Keratinocyte (primary cell): ENCODE data around the gene OR4N5. TPM values are rescaled to one million over a fixed set of nuclear protein-coding genes. Genes with fewer than 3 reads are reported as not detected.

Source experiments
- DNase-seq: peaks from one replicate; pipeline ENCODE4 v3.0.0-alpha.2; 2011; ENCODE audit warnings: low read depth, missing footprints, low spot score
- FAIRE-seq: peaks from 2 replicates; lab custom pipeline; 2011; peaks lifted over from hg19 to GRCh38; lab: Jason Lieb, UNC
- H2AFZ ChIP-seq: 2 replicates; pipeline ENCODE4 v1.6.0; 2012; ENCODE audit warnings: low read length, control low read depth, inconsistent platforms; ENCODE audit not compliant: control insufficient read depth
- H3K27ac ChIP-seq: 2 replicates; pipeline ENCODE4 v1.5.1; 2011; ENCODE audit warnings: low read length; ENCODE audit not compliant: control insufficient read depth, insufficient read depth
- H3K27me3 ChIP-seq: 3 replicates; pipeline ENCODE4 v1.6.0; 2011; ENCODE audit warnings: low read length; ENCODE audit not compliant: control insufficient read depth, insufficient read depth; ENCODE audit errors: extremely low read depth
- H3K36me3 ChIP-seq, 2 experiments: 2 replicates in 1 of 2; 3 replicates in 1 of 2; pipeline ENCODE4 v1.5.1; 2011; ENCODE audit warnings: low read length in 2 of 2, mild to moderate bottlenecking in 1 of 2; ENCODE audit not compliant: control insufficient read depth in 2 of 2, insufficient read depth in 2 of 2; ENCODE audit errors: extremely low read depth in 1 of 2
- H3K4me1 ChIP-seq: 3 replicates; pipeline ENCODE4 v1.5.1; 2011; ENCODE audit warnings: low read length; ENCODE audit not compliant: control insufficient read depth, insufficient read depth; ENCODE audit errors: extremely low read depth
- H3K4me2 ChIP-seq: 3 replicates; pipeline ENCODE4 v1.6.0; 2011; ENCODE audit warnings: low read depth, low read length; ENCODE audit not compliant: control insufficient read depth, insufficient read depth; ENCODE audit errors: extremely low read depth
- H3K4me3 ChIP-seq, 3 experiments: fragments of 200-600 bp in 1 of 3; sonication (generic) in 1 of 3; 2 replicates in 2 of 3; 3 replicates in 1 of 3; pipeline ENCODE4 v1.5.1; 2011 to 2016; ENCODE audit warnings: low read length in 3 of 3, mild to moderate bottlenecking in 3 of 3, control low read depth in 2 of 3, inconsistent platforms in 1 of 3, low read depth in 1 of 3, mixed read lengths in 1 of 3, mixed run types in 1 of 3, moderate library complexity in 1 of 3; ENCODE audit not compliant: control insufficient read depth in 2 of 3, insufficient read depth in 2 of 3; ENCODE audit errors: extremely low read depth in 1 of 3
- H3K79me2 ChIP-seq: 2 replicates; pipeline ENCODE4 v1.6.0; 2012; ENCODE audit warnings: low read length; ENCODE audit not compliant: control insufficient read depth, insufficient read depth
- H3K9ac ChIP-seq: 3 replicates; pipeline ENCODE4 v1.6.0; 2011; ENCODE audit warnings: low read length; ENCODE audit not compliant: control insufficient read depth, insufficient read depth; ENCODE audit errors: extremely low read depth
- H3K9me1 ChIP-seq: 3 replicates; pipeline ENCODE4 v1.6.0; 2011; ENCODE audit warnings: low read length; ENCODE audit not compliant: control insufficient read depth, insufficient read depth; ENCODE audit errors: extremely low read depth
- H3K9me3 ChIP-seq: 2 replicates; pipeline ENCODE4 v1.5.1; 2012; ENCODE audit warnings: low read depth, low read length; ENCODE audit not compliant: control insufficient read depth
- H4K20me1 ChIP-seq: 3 replicates; pipeline ENCODE4 v1.6.0; 2011; ENCODE audit warnings: low read length; ENCODE audit not compliant: control insufficient read depth, insufficient read depth; ENCODE audit errors: extremely low read depth
- CTCF ChIP-seq, 3 experiments: IDR thresholded peaks in 1 of 3; conservative IDR thresholded peaks in 1 of 3; optimal IDR thresholded peaks in 1 of 3; 2 replicates in 2 of 3; 3 replicates in 1 of 3; pipeline versions ENCODE3 to v1.5.1; 2011; ENCODE audit warnings: low read length in 3 of 3, mild to moderate bottlenecking in 3 of 3, moderate library complexity in 2 of 3, control low read depth in 1 of 3, inconsistent platforms in 1 of 3; ENCODE audit not compliant: insufficient read depth in 2 of 3; ENCODE audit errors: extremely low read depth in 1 of 3
- EZH2 ChIP-seq: IDR thresholded peaks from one replicate; pipeline ENCODE4 v1.6.1; 2012; ENCODE audit warnings: inconsistent platforms, mild to moderate bottlenecking, low read length, moderate library complexity
- dilution Hi-C: fragments of 300-500 bp; cut with MboI; formaldehyde crosslinking; loops from one replicate; pipeline ENCODE4 v1.7.0; 2020; ENCODE audit warnings: low sequenced_read_pairs; ENCODE audit not compliant: extremely low pct_ligation_motif_present
- polyA plus RNA-seq, 5 experiments: library from polyadenylated mRNA; depleted of rRNA in 3 of 5; stranded (reverse) in 3 of 5; stranded (forward) in 1 of 5; unstranded in 1 of 5; fragments of >200 nt; gene quantifications; 1 replicate in 1 of 5; 2 replicates in 3 of 5; 3 replicates in 1 of 5; pipeline versions ENCODE4 v1.2.1 to v1.2.3, GENCODE V29; 2011 to 2012; ENCODE audit warnings: missing spikeins in 2 of 5, low read depth in 1 of 5, low replicate concordance in 1 of 5

The OR4N5 gene
- polyA plus RNA-seq, 1 donor (not counting 4 experiments of a cell fraction or from before 2014, with no cell fraction given) = not detected

- no peak overlapping the region for H3K27ac ChIP-seq
- H3K4me2 ChIP-seq = no peak overlapping the region
- dilution Hi-C loops = no loop called here
- no peaks in the 10 kb centered on the region for H3K9me3 ChIP-seq
- H3K4me3 ChIP-seq = no peak overlapping the region
- H3K4me1 ChIP-seq = no peaks in the 10 kb centered on the region
- no peak for FAIRE-seq
- no peak for DNase-seq
- H4K20me1 ChIP-seq = no peaks in the 10 kb centered on the region
- no peak overlapping the region for H3K9ac ChIP-seq
- H3K79me2 ChIP-seq = no peaks in the 10 kb centered on the region
- no peak overlapping the region for H2AFZ ChIP-seq
- TF ChIP-seq EZH2 (no peak), CTCF (optimal IDR thresholded peaks at IDR 0.05 in 1 of 3, IDR thresholded peaks at IDR 0.05 in 1 of 3, conservative IDR thresholded peaks at IDR 0.05 in 1 of 3; ENCODE audit: extremely low read depth in 1 of 3, insufficient read depth in 2 of 3, low read length in 3 of 3) (no peak)
- H3K36me3 ChIP-seq = no peaks in the 10 kb centered on the region
- H3K9me1 ChIP-seq = no peaks in the 10 kb centered on the region
- no peaks in the 10 kb centered on the region for H3K27me3 ChIP-seq
These were observed 40.6 kb downstream of the OR4N5 start for GRCh38 chr14:20179218-20179617.

- Histone ChIP-seq H3K9ac (no peak overlapping the region), H3K36me3 (no peaks in the 10 kb centered on the region), H3K4me3 (no peak overlapping the region), H3K27ac (no peak overlapping the region), H3K79me2 (no peaks in the 10 kb centered on the region), H3K9me3 (no peaks in the 10 kb centered on the region), H4K20me1 (no peaks in the 10 kb centered on the region), H3K4me1 (no peaks in the 10 kb centered on the region), H3K27me3 (no peaks in the 10 kb centered on the region), H3K4me2 (no peak overlapping the region), H2AFZ (no peak overlapping the region), H3K9me1 (no peaks in the 10 kb centered on the region)
- no peak for FAIRE-seq
- dilution Hi-C loops = no loop called here
- no peak for DNase-seq
- TF ChIP-seq EZH2 (no peak), CTCF (optimal IDR thresholded peaks at IDR 0.05 in 1 of 3, IDR thresholded peaks at IDR 0.05 in 1 of 3, conservative IDR thresholded peaks at IDR 0.05 in 1 of 3; ENCODE audit: extremely low read depth in 1 of 3, insufficient read depth in 2 of 3, low read length in 3 of 3) (no peak)
These were observed 41.3 kb downstream of the OR4N5 start for GRCh38 chr14:20179880-20180279.
